ENCODE data around the gene IFTAP.
A peak's percentile ranks its signal among the peaks of the same experiment; 100 is the strongest.
"Not testable (repeated sequence)": the region's sequence is repeated elsewhere in the genome, so short reads cannot be mapped to it uniquely, and the experiment has no call there.

Gene IFTAP

GRCh38 chr11:36594316-36594989 is at the start of gene IFTAP:
Gene IFTAP (plus strand): TSS chr11:36594502. CDS start chr11:36610104, 15,602 bp downstream.
- DNase-seq: peak; percentile 13

- no peak for DNase-seq
Measured at GRCh38 chr11:36550385-36551115, 43.8 kb upstream of the IFTAP start.

GRCh38 chr11:36557390-36557789 is 36.9 kb upstream of the IFTAP start:
- DNase-seq: not testable (repeated sequence)

GRCh38 chr11:36557991-36558390 is 36.3 kb upstream of the IFTAP start:
- no peak for DNase-seq

GRCh38 chr11:36558571-36559413 is 35.5 kb upstream of the IFTAP start:
- DNase-seq: no peak

- DNase-seq: no peak
Measured at GRCh38 chr11:36564376-36565030, 29.8 kb upstream of the IFTAP start.

GRCh38 chr11:36565031-36565610 is 29.2 kb upstream of the IFTAP start:
- no peak for DNase-seq

- DNase-seq: no peak
Measured at GRCh38 chr11:36566407-36567053, 27.8 kb upstream of the IFTAP start.

- no peak for DNase-seq
Measured at GRCh38 chr11:36567694-36568093, 26.6 kb upstream of the IFTAP start, which contains the start of gene RAG1. Gene RAG1 (plus strand): TSS chr11:36568007. CDS start chr11:36573305, 5,298 bp downstream.

- DNase-seq: no peak
Measured at GRCh38 chr11:36569095-36569494, 25.2 kb upstream of the IFTAP start.

GRCh38 chr11:36574486-36574885 is 19.8 kb upstream of the IFTAP start:
- no peak for DNase-seq

GRCh38 chr11:36577373-36577772 is 16.9 kb upstream of the IFTAP start:
- DNase-seq: no peak

GRCh38 chr11:36577859-36578258 is 16.4 kb upstream of the IFTAP start:
- DNase-seq: no peak

GRCh38 chr11:36578458-36578857 is 15.8 kb upstream of the IFTAP start:
- no peak for DNase-seq

GRCh38 chr11:36581536-36581935 is 12.8 kb upstream of the IFTAP start:
- no peak for DNase-seq

- no peak for DNase-seq
Measured at GRCh38 chr11:36583667-36584066, 10.6 kb upstream of the IFTAP start.

GRCh38 chr11:36586543-36586942 is 7.8 kb upstream of the IFTAP start:
- DNase-seq: no peak

GRCh38 chr11:36588099-36588498 is 6.2 kb upstream of the IFTAP start:
- DNase-seq: no peak

- no peak for DNase-seq
Measured at GRCh38 chr11:36590513-36590912, 3.8 kb upstream of the IFTAP start.

- DNase-seq: no peak
Measured at GRCh38 chr11:36591433-36591832, 2.9 kb upstream of the IFTAP start.

- DNase-seq: no peak
Measured at GRCh38 chr11:36596880-36597279, 2.6 kb downstream of the IFTAP start.

- DNase-seq: no peak
Measured at GRCh38 chr11:36598051-36598450, 3.7 kb downstream of the IFTAP start, which contains the start of gene RAG2. Gene RAG2 (minus strand): TSS chr11:36598236. CDS start chr11:36594168, 4,068 bp downstream.
